GM19452 (cell line): Measurements from ENCODE around the gene TSPAN2.

Experiments used
- ATAC-seq: cut with Tn5 transposase; IDR thresholded peaks from one replicate; pipeline ENCODE4 v1.9.1; 2021; ENCODE audit not compliant: unreplicated experiment

The TSPAN2 gene

GRCh38 chr1:115076384-115076915, 12.9 kb downstream of the TSPAN2 start:
- no peak for ATAC-seq

- no peak for ATAC-seq
Measured at GRCh38 chr1:115074839-115075534, 14.3 kb downstream of the TSPAN2 start.

DNA sequence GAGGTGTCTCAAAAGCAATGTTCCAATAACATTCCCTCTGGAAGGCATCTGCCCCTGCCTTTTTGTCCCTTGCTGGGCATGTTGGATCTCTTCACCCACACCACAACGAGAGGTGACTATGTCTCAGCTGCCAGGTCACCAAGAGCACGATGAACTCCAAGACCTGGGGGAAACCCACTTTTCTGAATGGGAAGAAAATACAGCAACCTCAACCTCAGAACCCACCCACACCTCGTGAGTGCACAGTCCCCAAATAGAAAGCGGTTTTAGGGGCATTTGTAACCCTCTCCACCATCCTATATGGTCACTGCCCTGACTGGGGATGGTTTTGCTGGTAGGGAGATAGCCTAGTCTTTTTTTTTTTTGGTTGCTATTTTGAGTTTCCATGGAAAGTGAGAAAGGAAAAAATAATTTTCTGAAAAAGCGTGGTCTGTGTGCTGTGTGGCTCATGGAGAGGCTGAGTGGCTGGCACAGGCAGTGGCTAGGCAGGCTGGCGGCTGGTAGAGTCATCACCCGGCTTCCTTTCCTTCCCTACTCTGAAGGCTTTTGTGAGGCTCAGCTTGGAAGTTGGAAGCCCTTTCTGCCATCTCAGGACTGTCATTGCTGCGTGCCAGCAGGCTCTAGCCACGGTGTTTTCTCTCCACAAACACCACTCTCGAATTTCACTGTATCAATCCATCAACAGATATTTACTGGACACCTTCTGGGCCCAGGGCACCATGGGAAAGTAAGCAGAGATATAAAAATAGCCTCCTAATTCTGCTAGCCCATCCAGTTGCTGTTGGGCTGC, 15.8 kb downstream of the TSPAN2 start:
- no peak for ATAC-seq

DNA sequence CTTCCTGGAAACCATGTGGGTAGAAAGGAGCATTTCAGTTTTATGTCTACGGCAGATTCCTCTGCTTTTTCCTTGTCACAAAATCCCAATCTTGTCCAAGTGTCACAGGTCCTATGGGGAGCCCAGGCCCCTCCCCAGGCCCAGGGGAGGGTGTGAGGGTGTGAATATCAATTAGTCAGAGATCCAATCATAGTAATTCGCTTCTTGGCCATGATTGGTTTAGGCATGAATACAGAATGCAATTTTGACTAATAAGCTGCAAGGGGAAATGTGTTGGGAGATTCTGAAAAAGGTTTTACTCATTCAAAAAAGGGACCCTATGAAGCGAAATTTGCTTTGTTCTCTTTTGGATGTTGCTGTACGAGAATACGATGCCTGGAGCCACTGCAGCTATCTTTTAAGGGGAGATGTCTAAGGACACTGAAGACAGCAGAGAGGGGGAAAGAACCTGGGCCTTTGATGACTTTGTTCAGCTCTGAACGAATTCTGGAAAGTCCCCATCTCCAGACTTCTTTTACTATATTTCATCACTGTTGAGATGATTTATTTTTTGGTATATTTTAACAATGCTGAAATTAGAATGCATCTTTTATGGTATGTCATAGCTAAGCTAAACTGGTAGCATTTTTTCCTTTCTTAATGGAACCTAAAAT, 18.2 kb downstream of the TSPAN2 start:
- no peak for ATAC-seq

GRCh38 chr1:115069659-115070308, 19.5 kb downstream of the TSPAN2 start:
- no peak for ATAC-seq

DNA sequence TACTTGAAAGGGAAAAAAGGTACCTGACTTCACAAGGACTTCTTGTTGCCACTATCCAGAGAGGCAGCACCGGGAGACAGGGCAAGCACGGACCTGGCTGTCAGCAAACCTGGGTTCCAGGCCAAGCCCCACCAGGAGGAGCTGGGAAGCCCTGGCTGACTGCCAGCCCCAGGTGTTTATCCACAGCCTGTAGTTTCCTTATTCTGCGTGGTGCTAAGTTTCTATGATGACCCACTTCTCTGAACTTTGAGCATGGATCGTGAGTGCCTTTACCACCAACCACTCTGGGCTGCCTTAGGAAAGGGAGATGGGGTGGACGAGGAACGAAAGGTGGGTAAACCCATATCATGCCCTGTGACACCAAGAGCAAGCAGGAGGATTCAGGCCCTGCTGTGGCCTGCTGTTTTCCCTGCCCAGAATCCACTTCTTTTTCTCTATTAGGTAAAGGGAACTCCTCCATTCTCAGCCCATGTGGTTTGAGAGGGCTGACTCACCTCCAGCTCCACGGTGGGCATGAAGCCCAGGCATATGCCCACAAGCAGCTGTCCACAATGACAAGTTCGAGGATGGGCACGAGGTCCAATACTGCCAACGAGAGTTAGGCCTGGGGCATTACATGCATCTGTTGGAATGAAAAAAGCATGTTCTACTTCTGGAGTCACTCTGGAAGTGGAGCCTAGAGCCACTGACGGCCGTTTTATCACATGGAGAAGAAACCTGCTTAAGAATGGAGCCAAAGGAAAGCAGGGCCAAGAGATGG, 20.3 kb downstream of the TSPAN2 start:
- no peak for ATAC-seq

GRCh38 chr1:115067161-115067859, 22.0 kb downstream of the TSPAN2 start:
- no peak for ATAC-seq

DNA sequence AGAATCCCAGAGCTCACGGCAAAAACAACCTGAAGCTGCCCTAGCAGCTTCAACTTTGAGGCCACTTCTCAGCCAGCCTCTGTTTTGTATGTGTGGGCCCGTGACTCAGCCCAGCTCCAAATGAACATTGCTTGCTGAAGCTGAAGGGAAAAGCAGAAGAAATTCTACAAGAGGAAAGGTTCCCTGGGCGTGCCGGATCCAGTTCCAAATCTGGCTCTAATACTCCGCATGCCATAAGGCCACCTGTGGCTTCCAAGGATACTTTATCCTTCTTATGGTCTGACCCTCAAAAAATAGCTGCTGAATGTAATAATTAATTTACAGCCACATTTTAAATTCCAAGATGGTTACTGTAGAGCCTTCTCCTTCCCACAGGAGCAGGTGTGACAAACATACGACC, 24.3 kb downstream of the TSPAN2 start:
- no peak for ATAC-seq

DNA sequence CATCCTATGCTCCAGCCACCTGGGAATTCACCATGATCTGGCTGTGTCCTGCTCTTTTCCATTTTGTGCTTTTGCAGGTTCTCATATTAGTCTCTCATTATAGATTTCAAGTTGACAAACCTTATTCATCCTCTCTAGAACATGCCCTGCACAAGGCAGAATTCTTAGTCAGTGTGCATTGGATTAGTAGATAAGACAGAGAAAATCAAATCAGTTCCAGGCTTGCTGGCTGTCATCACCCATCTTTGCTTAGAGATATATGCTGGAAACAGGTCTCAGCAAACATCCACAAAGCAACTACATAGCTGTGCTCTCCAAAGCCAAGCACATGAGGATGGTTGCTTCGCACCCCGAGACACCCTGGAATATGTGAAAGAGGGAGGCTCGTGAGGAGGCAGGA, 24.8 kb downstream of the TSPAN2 start:
- no peak for ATAC-seq

GRCh38 chr1:115063228-115063901, 25.9 kb downstream of the TSPAN2 start:
- ATAC-seq = no peak

DNA sequence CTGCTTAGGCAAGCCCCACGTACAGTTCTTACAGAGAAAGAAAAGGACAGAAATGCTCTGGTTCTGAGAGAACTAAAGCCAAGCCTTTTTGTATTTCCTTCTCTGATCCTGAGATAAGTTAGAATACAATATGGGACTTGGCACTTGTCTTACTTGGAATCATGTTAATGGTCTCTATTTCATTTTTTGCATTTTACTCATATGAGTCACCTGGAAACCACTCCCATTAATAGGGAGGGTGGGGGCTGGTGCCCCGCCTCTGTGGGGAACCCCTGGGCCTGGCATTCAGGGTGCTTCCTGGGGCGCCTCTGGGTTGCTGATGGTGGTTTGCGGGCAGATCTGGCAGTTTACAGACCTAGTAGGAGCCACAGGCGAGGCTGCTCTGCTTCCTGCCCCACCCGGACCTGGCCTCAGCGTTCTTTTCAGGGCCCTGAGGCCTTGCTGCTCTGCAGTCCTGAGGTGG, 26.7 kb downstream of the TSPAN2 start:
- peak; percentile 83 for ATAC-seq

- no peak for ATAC-seq
Measured at GRCh38 chr1:115060501-115060900, 28.8 kb downstream of the TSPAN2 start.

DNA sequence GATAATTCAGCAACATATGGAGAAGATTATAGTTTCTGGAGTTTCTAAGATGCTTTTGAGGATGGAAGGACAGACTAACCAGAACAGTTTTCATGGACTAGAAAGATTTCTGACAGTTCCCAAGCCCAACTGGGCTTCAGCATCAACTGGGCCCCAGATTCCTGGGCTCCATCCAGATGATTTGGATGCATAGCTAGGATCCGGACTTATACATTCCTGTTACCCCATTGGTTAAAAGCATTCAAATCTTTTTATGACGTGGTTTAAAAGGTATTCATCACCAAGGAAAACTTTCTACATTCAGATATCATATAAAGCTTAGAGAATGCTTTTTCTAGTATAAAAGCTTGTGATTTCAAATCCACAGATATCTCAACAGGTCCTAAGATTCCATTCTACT, 30.0 kb downstream of the TSPAN2 start:
- ATAC-seq = no peak

- no peak for ATAC-seq
Measured at GRCh38 chr1:115057661-115058254, 31.5 kb downstream of the TSPAN2 start.

GRCh38 chr1:115056395-115056798, 32.9 kb downstream of the TSPAN2 start:
- no peak for ATAC-seq

DNA sequence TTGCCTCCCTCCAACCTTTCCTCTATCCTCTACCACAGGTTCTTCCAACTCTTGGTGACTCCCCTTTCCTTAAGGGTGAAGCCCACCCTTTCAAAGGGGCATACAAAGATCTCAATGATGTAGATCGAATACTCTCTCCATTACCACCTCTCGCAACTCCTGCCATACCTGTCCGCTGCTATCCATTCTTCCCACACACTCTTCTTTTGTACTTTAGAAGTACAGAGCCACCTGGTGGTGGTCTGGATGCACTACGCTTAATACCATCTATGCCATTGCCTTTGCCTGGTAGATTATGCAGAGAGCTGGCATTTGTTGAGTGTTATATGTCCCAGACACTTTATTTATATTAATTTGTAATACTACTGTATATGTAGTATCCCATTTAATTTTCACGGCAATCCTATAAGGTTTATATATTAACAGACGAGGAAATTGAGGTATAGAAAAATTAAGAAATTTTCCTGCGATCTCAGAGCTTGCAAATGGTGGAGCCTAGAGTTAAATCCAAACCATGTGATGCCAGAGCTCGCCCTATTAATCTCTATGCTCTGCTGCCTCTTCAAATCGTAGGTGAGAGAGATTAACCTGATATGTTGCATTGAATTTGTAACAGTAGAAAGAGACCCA, 36.7 kb downstream of the TSPAN2 start:
- no peak for ATAC-seq

DNA sequence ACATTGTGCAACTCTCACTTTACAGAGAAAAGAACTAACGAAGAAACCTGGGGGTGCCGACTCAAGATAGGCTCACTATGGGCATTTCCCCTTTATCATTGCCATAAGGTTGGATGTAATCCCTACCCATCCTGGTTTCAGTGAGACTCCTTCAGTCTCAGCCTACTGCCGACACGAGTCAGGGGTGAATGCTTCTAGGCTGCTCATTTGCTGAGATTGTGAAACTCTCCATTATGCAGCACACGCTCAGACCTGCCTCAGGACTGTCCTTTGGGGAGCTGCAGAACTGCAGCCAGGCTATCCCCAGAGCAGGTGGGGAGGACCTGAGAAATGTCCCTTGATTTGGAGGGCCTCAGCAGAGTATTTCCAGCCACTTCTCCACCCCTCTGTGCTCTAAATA, 37.5 kb downstream of the TSPAN2 start:
- ATAC-seq = no peak

- no peak for ATAC-seq
Measured at GRCh38 chr1:115046751-115047150, 42.6 kb downstream of the TSPAN2 start.
